ENCODE data around the gene ALLC.

ALLC gene

GRCh38 chr2:3620834-3621233 lies 37.2 kb upstream of the ALLC start:
- Histone ChIP-seq H3K36me3 (ENCODE audit: insufficient read depth, low read length) (no peaks in the 10 kb centered on the region), H3K4me3 (ENCODE audit: low read depth in 1 of 2, low read length in 2 of 2) (no peak overlapping the region), H3K4me1 (ENCODE audit: insufficient read depth, low read length) (no peaks in the 10 kb centered on the region), H3K79me2 (ENCODE audit: insufficient read depth, low read length) (no peaks in the 10 kb centered on the region), H3K27ac (ENCODE audit: low read length) (no peak overlapping the region), H2AFZ (ENCODE audit: low read depth, low read length) (no peak overlapping the region), H3K9ac (ENCODE audit: low read depth, low read length) (no peak overlapping the region), H3K9me3 (ENCODE audit: insufficient read depth, low read length, severe bottlenecking) (no peaks in the 10 kb centered on the region), H4K20me1 (ENCODE audit: insufficient read depth, low read length) (no peaks in the 10 kb centered on the region), H3K27me3 (ENCODE audit: insufficient read depth, low read length, poor library complexity) (no peaks in the 10 kb centered on the region), H3K4me2 (ENCODE audit: insufficient read depth, low read length) (no peak overlapping the region)
- TF ChIP-seq CTCF (IDR thresholded peaks at IDR 0.05; ENCODE audit: borderline replicate concordance, extremely low read depth, low read length, poor library complexity, severe bottlenecking) = no peak
- ATAC-seq (ENCODE audit: insufficient read depth, low read depth) (no peak), DNase-seq (no peak)

- TF ChIP-seq CTCF (IDR thresholded peaks at IDR 0.05; ENCODE audit: borderline replicate concordance, extremely low read depth, low read length, poor library complexity, severe bottlenecking) = no peak
- TF ChIP-seq EZH2 (IDR thresholded peaks at IDR 0.05; ENCODE audit: borderline replicate concordance, low read depth, low read length, severe bottlenecking) = no peak
- H3K9me3 ChIP-seq (ENCODE audit: insufficient read depth, low read length, severe bottlenecking) = no peaks in the 10 kb centered on the region
- no peak overlapping the region for H3K27ac ChIP-seq (ENCODE audit: low read length)
- no peak for DNase-seq
- no peaks in the 10 kb centered on the region for H3K4me1 ChIP-seq (ENCODE audit: insufficient read depth, low read length)
- no peaks in the 10 kb centered on the region for H3K27me3 ChIP-seq (ENCODE audit: insufficient read depth, low read length, poor library complexity)
- no peak for ATAC-seq (ENCODE audit: insufficient read depth, low read depth)
- no peaks in the 10 kb centered on the region for H3K79me2 ChIP-seq (ENCODE audit: insufficient read depth, low read length)
- no peak overlapping the region for H3K4me2 ChIP-seq (ENCODE audit: insufficient read depth, low read length)
- H2AFZ ChIP-seq (ENCODE audit: low read depth, low read length) = no peak overlapping the region
- H3K4me3 ChIP-seq (ENCODE audit: low read depth in 1 of 2, low read length in 2 of 2) = no peak overlapping the region
- H3K9ac ChIP-seq (ENCODE audit: low read depth, low read length) = no peak overlapping the region
- no peaks in the 10 kb centered on the region for H3K36me3 ChIP-seq (ENCODE audit: insufficient read depth, low read length)
- no peaks in the 10 kb centered on the region for H4K20me1 ChIP-seq (ENCODE audit: insufficient read depth, low read length)
These were observed 35.0 kb upstream of the ALLC start for GRCh38 chr2:3622967-3623366.

- no peak overlapping the region for H2AFZ ChIP-seq (ENCODE audit: low read depth, low read length)
- no peak overlapping the region for H3K9ac ChIP-seq (ENCODE audit: low read depth, low read length)
- TF ChIP-seq EZH2 (IDR thresholded peaks at IDR 0.05; ENCODE audit: borderline replicate concordance, low read depth, low read length, severe bottlenecking) (no peak), CTCF (IDR thresholded peaks at IDR 0.05; ENCODE audit: borderline replicate concordance, extremely low read depth, low read length, poor library complexity, severe bottlenecking) (no peak)
- DNase-seq (no peak), ATAC-seq (ENCODE audit: insufficient read depth, low read depth) (no peak)
- no peak overlapping the region for H3K4me2 ChIP-seq (ENCODE audit: insufficient read depth, low read length)
- no peaks in the 10 kb centered on the region for H3K9me3 ChIP-seq (ENCODE audit: insufficient read depth, low read length, severe bottlenecking)
- H3K4me1 ChIP-seq (ENCODE audit: insufficient read depth, low read length) = no peaks in the 10 kb centered on the region
- H3K79me2 ChIP-seq (ENCODE audit: insufficient read depth, low read length) = no peaks in the 10 kb centered on the region
- no peaks in the 10 kb centered on the region for H3K27me3 ChIP-seq (ENCODE audit: insufficient read depth, low read length, poor library complexity)
- H4K20me1 ChIP-seq (ENCODE audit: insufficient read depth, low read length) = no peaks in the 10 kb centered on the region
- H3K4me3 ChIP-seq (ENCODE audit: low read depth in 1 of 2, low read length in 2 of 2) = no peak overlapping the region
- H3K36me3 ChIP-seq (ENCODE audit: insufficient read depth, low read length) = no peaks in the 10 kb centered on the region
- H3K27ac ChIP-seq (ENCODE audit: low read length) = no peak overlapping the region
These were observed 33.8 kb upstream of the ALLC start for GRCh38 chr2:3624059-3624794.
